Activated CD8-positive, alpha-beta memory T cell treated with anti-CD3 and anti-CD28 coated beads for 36 hours (primary cell): ENCODE results near the gene ISOC2. TPM values are rescaled to one million over a fixed set of nuclear protein-coding genes. Genes with fewer than 3 reads are reported as not detected.

Experiments used
- CTCF ChIA-PET: fragments of 350-600 bp; sonication (Branson Sonifier 250); formaldehyde crosslinking; loops from one replicate; lab custom pipeline; 2021; ENCODE audit warnings: antibody characterized with exemption; lab: Charles Lee
- POLR2A ChIA-PET: fragments of 350-600 bp; sonication (Branson Sonifier 250); formaldehyde crosslinking; loops from one replicate; lab custom pipeline; 2021; ENCODE audit warnings: antibody characterized with exemption; lab: Charles Lee
- total RNA-seq, 2 experiments: library from RNA; stranded (reverse); gene quantifications; one replicate each; pipeline ENCODE4 v1.2.3, GENCODE V29; 2021

The ISOC2 gene
- total RNA-seq, 2 experiments from 2014 or later: 34.4 to 36.6 TPM

DNA sequence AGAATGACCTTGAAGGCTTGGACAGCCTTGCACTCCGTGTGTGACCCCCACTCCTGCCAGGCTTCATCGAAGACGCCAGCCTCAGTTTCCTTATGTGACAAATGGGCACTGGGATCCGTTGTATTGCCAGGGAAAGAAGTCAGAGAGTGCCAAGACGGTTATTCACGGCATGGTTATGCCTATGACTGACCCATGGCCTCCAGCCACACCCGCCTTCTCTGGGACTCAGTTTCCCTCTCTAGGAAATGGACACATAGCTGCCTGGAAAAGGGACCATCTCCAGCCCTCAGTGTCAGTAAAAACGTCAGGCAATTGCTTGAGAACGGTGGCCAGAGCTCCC, 52.9 kb downstream of the ISOC2 start:
- ChIA-PET POLR2A (interaction anchor here (0.5 to 2.4 kb wide), 4 partner anchors 19 to 132 kb away, joined by 3 to 14 read pairs (median 4); partner anchors contain the start of gene TMEM238), CTCF (interaction anchor here (1.0 to 1.4 kb wide), 3 partner anchors 24 to 106 kb away, joined by 3 to 6 read pairs (median 4); partner anchors contain the start of gene TMEM238)

DNA sequence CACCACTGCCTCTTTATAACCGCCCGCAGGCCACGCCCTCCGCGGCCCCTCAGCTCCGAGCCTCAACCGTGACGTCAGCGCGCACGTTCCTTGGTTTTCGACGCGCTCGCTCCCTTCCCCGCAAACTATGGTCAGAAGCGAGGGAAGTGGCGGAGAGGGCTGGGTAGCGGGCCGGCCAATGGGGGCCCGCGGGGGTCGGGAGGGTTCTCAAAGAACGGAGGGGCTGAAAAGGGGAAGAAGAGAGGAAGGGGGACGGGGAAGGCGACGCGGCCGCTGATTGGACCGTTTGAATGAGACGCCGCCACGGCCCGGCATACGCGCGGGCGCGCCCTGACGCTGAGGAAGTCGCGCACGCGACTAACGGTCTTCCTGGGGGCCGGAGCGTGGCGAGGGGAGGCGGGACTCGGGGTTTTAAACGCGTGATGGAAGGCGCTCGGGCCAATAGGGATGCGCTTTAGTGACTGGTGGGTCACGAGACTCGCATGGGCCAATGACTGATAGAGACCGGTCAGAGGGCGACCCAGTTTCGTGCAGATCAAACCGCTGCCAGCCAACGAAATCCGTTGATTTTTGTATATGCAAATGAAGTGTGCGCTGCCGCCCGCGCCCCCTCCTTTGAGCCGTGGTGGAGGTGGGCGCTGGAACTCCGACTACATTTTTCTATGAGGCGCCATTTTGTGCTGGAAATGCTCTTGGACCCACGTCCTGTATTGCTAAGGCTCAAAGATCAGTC, 53.5 kb downstream of the ISOC2 start:
- ChIA-PET POLR2A (interaction anchor here (0.5 to 3.2 kb wide), 12 partner anchors 9 to 152 kb away, joined by 3 to 26 read pairs (median 7); partner anchors contain the start of genes HSPBP1, KMT5C, PPP6R1 and RPL28), CTCF (interaction anchor here (1.0 to 1.8 kb wide), 5 partner anchors 20 to 106 kb away, joined by 3 to 6 read pairs (median 4); partner anchors contain the start of gene TMEM238)

DNA sequence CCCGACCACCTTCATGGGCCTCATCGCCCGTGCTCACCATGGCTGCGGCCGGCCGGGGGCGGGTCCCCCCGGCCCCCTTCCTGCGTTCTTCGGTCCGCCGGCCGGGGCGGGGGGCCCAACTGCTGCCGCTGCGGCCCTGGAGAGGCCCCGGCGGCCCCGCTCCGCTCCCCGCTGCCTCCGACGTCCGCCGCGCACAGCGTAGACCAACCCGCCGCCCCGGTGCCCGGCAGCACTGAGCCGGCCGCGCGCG, 54.0 kb downstream of the ISOC2 start, which contains the start of gene UBE2S:
Gene UBE2S (minus strand): TSS at position 239 of the 250 bp plus-strand sequence. CDS start 199 bp downstream, at position 40.
- ChIA-PET POLR2A (interaction anchor here (0.6 to 3.2 kb wide), 10 partner anchors 8 to 152 kb away, joined by 3 to 26 read pairs (median 9); partner anchors contain the start of genes HSPBP1, KMT5C, PPP6R1 and RPL28), CTCF (interaction anchor here (1.0 to 1.8 kb wide), 2 partner anchors 19 to 23 kb away, joined by 3 to 5 read pairs; partner anchors contain the start of gene TMEM238)

DNA sequence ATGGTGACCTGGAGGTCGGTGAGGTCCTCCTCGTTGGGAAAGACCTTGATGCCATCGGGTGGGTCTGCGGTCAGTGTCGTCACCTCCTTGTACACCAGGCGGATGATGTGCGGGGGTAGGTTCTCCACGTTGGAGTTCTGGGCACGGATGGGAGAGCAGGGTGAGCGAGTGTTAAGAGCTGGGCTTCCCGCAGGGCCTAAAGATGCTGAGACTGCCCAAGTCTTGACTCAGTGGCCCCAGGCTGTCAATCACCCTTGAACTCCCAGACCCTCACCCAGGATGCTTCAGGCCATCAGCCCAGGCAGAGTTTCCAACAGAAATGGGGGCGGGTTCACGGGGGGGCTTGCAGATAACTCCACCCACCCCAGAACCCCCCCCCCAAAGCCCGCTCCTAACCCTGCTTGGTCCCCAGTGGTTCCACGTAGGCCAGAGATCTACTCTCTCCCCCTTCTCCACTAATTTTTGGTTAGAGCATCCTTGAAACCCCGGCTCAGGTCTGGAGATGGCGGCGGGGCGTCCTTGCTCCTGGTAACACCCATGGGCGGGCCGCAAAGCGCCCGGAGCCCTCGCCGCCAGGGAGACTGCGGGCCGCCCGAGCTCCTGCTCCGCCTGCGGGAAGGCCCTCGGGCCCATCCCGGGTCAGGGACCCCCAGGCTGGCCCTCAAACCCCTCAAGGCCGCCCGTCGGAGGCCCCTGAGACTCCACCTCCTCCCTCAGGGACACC, 54.5 kb downstream of the ISOC2 start:
- ChIA-PET CTCF (interaction anchor here (0.6 to 1.8 kb wide), 4 partner anchors 19 to 246 kb away, joined by 3 to 5 read pairs (median 4); partner anchors contain the start of gene TMEM238), POLR2A (interaction anchor here (0.6 to 3.2 kb wide), 10 partner anchors 8 to 151 kb away, joined by 3 to 26 read pairs (median 9); partner anchors contain the start of genes HSPBP1, KMT5C, PPP6R1 and RPL28)

DNA sequence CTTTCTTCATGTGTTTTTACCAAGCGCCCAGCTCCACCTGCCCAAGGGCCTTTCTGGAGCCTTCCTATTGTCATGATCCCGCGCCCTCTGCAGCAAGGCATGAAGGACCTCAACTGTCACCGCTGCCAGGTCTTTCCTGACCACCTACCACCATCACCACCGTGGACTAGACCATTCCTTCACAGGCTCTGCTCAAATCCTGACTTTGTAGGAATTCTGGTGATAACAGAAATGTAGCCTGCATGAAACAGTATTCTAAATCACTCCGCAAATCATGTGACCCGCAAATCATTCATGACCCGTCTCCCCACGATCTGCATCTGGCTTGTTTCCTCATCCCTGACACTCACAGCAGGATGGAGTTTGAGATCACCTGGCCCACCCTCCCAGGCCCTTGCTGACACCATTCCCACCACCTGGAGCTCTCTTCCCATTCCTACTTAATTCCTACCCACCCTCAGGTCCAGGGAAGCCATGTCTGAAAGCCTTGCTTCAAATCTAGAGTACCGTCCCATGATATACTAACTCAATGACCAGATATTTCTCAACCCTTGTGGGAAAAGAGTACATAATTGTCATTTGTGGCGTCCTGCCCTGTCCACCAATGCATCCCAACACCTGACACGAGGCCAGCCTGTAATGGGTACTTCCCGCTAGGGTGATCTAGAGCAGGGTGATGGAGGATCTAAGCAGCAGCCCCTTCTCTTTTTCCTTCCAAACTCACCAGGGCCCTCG, 55.2 kb downstream of the ISOC2 start:
- POLR2A ChIA-PET: interaction anchor here (2.4 to 3.2 kb wide), 3 partner anchors 17 to 22 kb away, joined by 14 to 26 read pairs (median 16); partner anchors contain the start of genes RPL28 and TMEM238

DNA sequence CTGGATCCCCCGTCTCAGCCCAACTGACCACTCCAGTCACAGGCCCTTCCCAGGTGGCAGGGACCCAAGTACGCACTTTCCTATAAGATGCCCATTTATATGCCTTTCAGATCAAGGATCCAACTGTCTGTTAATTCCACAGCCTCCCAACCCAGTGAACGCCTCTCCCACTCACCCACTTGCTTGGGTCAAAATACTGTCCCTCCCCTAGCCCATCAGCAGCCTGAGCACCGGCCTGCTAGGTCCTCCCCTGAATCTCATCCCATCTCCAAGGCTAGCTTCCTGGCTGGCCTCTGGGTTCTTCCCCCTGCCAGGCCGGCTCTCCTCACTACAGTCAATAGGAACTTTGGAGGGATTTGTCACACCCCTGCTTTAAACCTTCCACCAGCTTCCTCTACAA, 55.8 kb downstream of the ISOC2 start:
- POLR2A ChIA-PET: interaction anchor here (2.5 to 3.2 kb wide), 2 partner anchors 19 to 22 kb away, joined by 16 to 26 read pairs; partner anchors contain the start of genes RPL28 and TMEM238
- CTCF ChIA-PET: interaction anchor here (1.0 to 1.2 kb wide), 2 partner anchors 13 to 103 kb away, joined by 3 to 4 read pairs; no protein-coding TSS in a partner anchor

More for the DNA sequence above, 55.2 kb downstream of the ISOC2 start:
- CTCF ChIA-PET: interaction anchor here (1.0 to 1.8 kb wide), 3 partner anchors 12 to 104 kb away, joined by 3 to 5 read pairs (median 4); partner anchors contain the start of gene TMEM238

Other genes starting within 250 kb of the ISOC2 start
- 1 to 10 TPM; 6.5 to 7.6 TPM for gene TMEM86B, start 232.9 kb downstream of the ISOC2 start, total RNA-seq
- gene PPP6R1, start 202.6 kb downstream of the ISOC2 start, total RNA-seq: 100 to 1,000 TPM; 226 to 230 TPM
- gene HSPBP1, start 181.5 kb downstream of the ISOC2 start, total RNA-seq: 10 to 100 TPM; 74.4 to 79.6 TPM
- gene BRSK1, start 177.6 kb downstream of the ISOC2 start, total RNA-seq: 1 to 10 TPM; 4.8 to 5.7 TPM
- under 1 TPM in 1 of 2 experiments, not detected in 1; 0.31 TPM for gene TMEM150B, start 136.3 kb downstream of the ISOC2 start, total RNA-seq
- gene KMT5C, start 121.8 kb downstream of the ISOC2 start, total RNA-seq: 10 to 100 TPM; 17.4 to 18.1 TPM
- gene COX6B2, start 106.9 kb downstream of the ISOC2 start, total RNA-seq: not detected
- not detected for gene GARIN5B, start 98.4 kb downstream of the ISOC2 start, total RNA-seq
- gene IL11, start 91.2 kb downstream of the ISOC2 start, total RNA-seq: under 1 TPM; 0.08 to 0.21 TPM
- not detected for gene TMEM190, start 84.8 kb downstream of the ISOC2 start, total RNA-seq
- gene TMEM238, start 77.3 kb downstream of the ISOC2 start, total RNA-seq: 10 to 100 TPM; 11.3 to 12.1 TPM
- 1,000 to 10,000 TPM; 2,223 to 2,277 TPM for gene RPL28, start 75.7 kb downstream of the ISOC2 start, total RNA-seq
- 100 to 1,000 TPM; 296 to 311 TPM for gene UBE2S, start 53.9 kb downstream of the ISOC2 start, total RNA-seq
- not detected for gene SHISA7, start 18.3 kb downstream of the ISOC2 start, total RNA-seq
- not detected for gene C19orf85, start 3.1 kb upstream of the ISOC2 start, total RNA-seq
- 1 to 10 TPM; 6.4 to 7.4 TPM for gene ZNF628, start 15.0 kb upstream of the ISOC2 start, total RNA-seq
- gene NAT14, start 23.5 kb upstream of the ISOC2 start, total RNA-seq: 10 to 100 TPM; 32.7 to 33.1 TPM
- under 1 TPM; 0.63 to 0.99 TPM for gene SSC5D, start 26.8 kb upstream of the ISOC2 start, total RNA-seq
- gene SBK2, start 75.5 kb upstream of the ISOC2 start, total RNA-seq: not detected
- not detected for gene SBK3, start 83.9 kb upstream of the ISOC2 start, total RNA-seq
- 1 to 10 TPM; 6.9 to 7.5 TPM for gene ZNF579, start 119.2 kb upstream of the ISOC2 start, total RNA-seq
- 10 to 100 TPM; 17.4 to 17.8 TPM for gene FIZ1, start 137.9 kb upstream of the ISOC2 start, total RNA-seq
- gene ZNF524, start 138.6 kb upstream of the ISOC2 start, total RNA-seq: 10 to 100 TPM; 11.9 to 13.2 TPM
- 10 to 100 TPM; 11.8 to 12.0 TPM for gene ZNF865, start 144.0 kb upstream of the ISOC2 start, total RNA-seq
- 1 to 10 TPM; 2.8 to 3.0 TPM for gene ZNF784, start 162.9 kb upstream of the ISOC2 start, total RNA-seq
- gene ZNF580, start 179.4 kb upstream of the ISOC2 start, total RNA-seq: 10 to 100 TPM; 31.3 to 32.0 TPM
- gene ZNF581, start 182.0 kb upstream of the ISOC2 start, total RNA-seq: 10 to 100 TPM; 32.6 to 33.6 TPM
- gene CCDC106, start 186.6 kb upstream of the ISOC2 start, total RNA-seq: 1 to 10 TPM; 4.3 to 4.4 TPM
- 100 to 1,000 TPM; 351 to 381 TPM for gene U2AF2, start 193.4 kb upstream of the ISOC2 start, total RNA-seq
- gene EPN1, start 213.6 kb upstream of the ISOC2 start, total RNA-seq: 10 to 100 TPM; 40.1 to 41.8 TPM